ENCODE measurements around the gene PANK2.
"Not testable (repeated sequence)": the region's sequence is repeated elsewhere in the genome, so short reads cannot be mapped to it uniquely, and the experiment has no call there.

The PANK2 gene

GRCh38 chr20:3888622-3889488, at the start of gene PANK2:
Gene PANK2, plus strand, starts transcription at chr20:3889387.
- peak; percentile 100 for DNase-seq

- not testable (repeated sequence) for DNase-seq
Observed at GRCh38 chr20:3840201-3840600, 49.0 kb upstream of the PANK2 start.

DNA sequence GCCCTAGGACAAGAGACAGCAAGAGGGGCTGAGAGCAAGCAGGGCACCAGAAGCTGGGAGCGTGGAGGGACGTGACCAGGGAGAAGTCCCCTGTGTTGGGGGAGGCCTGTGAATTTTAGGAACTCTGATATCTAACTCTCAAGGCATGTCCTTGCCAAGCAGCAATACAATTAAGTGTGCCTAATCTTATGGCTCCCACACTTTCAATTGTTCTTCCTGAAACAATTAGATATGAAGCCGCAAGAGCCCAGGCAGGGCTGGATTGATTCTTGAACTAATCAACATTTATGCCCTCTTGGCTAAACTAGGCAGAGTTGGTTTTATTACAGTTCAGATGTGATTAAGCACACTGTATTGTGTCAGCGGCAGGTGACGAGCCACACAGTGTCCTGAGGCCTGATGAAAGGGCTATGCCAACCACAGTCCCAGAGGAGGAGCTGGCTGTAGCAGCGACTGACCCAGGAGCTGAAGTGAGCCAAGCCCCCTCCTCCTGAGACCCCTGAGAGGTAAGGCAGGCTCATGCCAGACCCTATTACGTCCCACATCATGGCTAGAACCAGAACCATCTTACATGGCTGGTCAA, 46.7 kb upstream of the PANK2 start:
- no peak for DNase-seq

GRCh38 chr20:3843490-3843889, 45.7 kb upstream of the PANK2 start:
- no peak for DNase-seq

DNA sequence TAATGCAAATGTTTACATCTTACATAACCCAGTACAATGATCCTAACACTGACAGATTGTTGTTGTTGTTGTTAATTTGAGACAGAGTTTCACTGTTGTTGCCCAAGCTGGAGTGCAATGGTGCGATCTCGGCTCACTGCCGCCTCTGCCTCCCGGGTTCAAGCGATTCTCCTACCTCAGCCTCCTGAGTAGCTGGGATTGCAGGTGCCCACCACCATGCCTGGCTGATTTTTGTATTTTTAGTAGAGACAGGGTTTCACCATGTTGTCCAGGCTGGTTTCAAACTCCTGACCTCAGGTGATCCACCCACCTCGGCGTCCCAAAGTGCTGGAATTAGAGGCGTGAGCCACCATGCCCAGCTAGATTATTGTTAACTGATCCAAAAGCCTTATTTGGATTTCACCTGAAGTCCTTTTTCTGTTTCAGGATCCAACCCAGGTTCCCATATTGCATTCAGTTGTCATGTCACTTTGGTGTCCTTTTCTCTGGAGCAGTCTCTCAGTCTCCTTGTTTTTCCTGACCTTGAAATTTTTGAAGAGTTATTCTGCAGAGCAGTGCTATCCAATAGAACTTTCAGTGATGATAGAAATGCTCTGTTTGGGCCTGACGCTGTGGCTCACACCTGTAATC, 45.1 kb upstream of the PANK2 start:
- not testable (repeated sequence) for DNase-seq

DNA sequence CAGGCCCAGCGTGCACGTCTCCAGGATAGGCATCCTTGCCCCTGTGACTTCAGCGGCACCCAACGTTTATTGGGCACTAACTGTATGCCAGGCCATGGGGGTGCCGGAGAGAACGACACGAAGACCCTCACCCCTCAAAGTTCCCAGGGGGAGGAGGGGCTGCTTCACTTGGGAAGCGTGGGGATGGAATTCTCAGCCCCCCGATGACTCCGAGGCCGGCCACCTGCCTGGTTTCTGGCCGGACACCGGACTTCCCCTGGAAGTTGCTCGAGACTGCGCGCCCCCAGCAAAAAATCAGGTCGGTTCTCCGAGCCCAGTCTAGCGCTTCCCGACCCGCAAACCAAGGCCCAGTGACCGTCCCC, 42.8 kb upstream of the PANK2 start:
- no peak for DNase-seq

DNA sequence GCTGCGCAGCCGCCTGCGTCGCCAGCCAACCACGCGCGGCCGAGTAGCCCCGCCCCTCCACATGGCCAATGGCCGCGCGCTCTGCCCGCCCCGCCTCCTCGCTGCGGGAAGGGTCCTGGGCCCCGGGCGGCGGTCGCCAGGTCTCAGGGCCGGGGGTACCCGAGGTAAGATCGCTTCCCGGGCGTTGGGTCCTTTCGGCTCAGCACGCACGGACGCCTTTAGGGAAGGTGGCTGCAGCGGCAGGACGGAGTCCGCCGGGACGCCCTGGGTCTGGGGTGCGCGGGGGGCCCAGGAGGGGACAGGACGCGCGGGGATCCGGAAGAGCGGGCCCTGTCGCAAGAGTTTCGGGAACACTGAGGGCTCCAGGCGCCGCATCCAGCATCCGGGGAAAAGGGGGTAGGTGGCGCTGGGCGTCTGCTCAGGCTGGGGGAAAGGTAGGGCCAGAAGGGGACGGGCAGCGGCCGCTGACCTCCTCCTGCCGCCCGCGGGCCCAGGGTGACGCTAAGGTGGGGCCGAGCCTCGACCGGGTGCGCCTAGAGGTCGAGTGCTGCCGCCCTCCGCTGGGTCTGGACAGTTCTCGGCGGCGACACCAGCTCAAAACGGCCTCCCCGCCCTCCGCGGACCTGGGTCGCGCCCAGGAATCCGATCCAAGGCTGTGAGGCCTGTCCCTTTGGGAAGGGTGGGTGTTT, 42.3 kb upstream of the PANK2 start, which contains the start of gene MAVS:
Gene MAVS, plus strand, starts transcription at position 95 of the 689 bp plus-strand sequence. CDS start 7,791 bp downstream, outside the sequence.
- DNase-seq, result peak; percentile 90

- DNase-seq, result no peak
Observed at GRCh38 chr20:3847429-3847940, 41.7 kb upstream of the PANK2 start.

GRCh38 chr20:3848565-3848964, 40.6 kb upstream of the PANK2 start:
- DNase-seq, result no peak

- DNase-seq, result no peak
Observed at GRCh38 chr20:3854462-3854871, 34.7 kb upstream of the PANK2 start.

DNA sequence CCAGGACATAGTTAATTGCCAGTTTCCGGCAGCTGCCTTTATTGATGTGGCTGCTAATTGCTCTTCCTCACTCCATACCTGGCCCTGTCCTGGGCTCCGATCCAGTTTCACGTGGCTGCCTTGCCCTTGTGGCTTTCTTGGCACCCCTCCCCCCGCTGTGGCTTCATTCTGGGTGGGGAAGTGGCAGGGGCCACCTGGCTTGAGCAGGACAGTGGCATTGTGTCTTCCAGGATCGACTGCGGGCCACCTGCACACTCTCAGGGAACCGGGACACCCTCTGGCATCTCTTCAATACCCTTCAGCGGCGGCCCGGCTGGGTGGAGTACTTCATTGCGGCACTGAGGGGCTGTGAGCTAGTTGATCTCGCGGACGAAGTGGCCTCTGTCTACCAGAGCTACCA, 31.8 kb upstream of the PANK2 start:
- DNase-seq, result no peak

GRCh38 chr20:3858689-3859088, 30.5 kb upstream of the PANK2 start:
- no peak for DNase-seq

DNA sequence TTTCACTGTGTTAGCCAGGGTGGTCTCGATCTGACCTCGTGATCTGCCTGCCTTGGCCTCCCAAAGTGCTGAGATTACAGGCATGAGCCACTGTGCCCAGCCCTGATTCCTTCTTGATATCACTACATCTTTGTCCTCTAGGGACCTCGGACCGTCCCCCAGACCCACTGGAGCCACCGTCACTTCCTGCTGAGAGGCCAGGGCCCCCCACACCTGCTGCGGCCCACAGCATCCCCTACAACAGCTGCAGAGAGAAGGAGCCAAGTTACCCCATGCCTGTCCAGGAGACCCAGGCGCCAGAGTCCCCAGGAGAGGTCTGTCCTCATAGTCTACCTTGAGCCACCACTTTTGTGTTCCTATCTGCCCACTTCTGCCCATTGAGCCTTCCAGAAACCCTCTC, 28.0 kb upstream of the PANK2 start:
- no peak for DNase-seq

DNA sequence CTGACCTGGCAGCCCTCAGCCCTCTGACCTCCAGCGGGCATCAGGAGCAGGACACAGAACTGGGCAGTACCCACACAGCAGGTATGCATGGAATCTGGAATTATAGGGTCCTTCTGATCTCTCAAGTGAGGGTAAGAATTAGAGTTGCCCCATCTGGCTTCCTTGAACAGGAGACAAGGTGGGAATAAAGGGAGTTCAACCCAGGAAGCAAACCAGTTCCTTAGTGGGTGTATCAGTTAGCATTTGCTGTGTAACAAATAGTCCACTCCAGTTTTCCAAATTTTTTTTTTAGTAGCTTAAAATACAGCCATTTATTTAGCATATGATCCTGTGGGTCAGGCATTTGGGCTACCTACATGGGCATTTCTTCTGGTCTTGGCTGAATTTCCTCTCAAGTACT, 26.9 kb upstream of the PANK2 start:
- DNase-seq, result no peak

DNA sequence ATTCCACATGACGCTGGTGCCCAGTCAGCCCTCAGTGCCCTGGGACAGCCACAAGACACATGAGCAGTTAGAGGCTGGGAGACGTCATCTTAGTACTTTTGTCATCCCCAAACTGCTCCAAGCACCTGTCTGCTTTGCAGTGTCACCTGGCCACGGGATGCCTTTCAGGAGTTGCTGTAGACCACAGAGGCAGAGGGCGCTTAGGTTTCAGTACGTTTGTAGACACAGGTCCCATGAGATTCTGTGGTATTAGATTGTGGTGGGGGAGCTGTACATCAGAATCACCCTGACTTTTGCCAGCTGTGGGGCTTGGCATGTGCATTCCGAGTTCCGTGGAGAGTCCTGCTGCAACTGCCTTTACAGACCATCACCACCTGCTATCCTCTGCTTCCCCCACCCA, 25.9 kb upstream of the PANK2 start:
- DNase-seq, result no peak

GRCh38 chr20:3864518-3864917, 24.7 kb upstream of the PANK2 start:
- no peak for DNase-seq

GRCh38 chr20:3865152-3865886, 23.9 kb upstream of the PANK2 start:
- DNase-seq, result no peak

DNA sequence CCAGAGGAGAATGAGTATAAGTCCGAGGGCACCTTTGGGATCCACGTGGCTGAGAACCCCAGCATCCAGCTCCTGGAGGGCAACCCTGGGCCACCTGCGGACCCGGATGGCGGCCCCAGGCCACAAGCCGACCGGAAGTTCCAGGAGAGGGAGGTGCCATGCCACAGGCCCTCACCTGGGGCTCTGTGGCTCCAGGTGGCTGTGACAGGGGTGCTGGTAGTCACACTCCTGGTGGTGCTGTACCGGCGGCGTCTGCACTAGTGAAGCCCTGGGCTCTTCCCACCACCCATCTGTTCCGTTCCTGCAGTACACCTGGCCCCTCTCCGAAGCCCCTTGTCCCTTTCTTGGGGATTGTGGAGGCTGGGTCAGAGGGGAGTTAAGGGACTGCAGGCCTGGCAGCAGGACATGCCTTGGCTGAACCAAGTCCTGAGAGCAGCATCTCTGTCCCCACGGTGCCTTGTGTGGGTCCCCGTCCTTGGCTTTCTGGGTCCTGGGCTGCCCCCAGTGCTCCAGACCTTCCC, 23.2 kb upstream of the PANK2 start:
- DNase-seq, result no peak

DNA sequence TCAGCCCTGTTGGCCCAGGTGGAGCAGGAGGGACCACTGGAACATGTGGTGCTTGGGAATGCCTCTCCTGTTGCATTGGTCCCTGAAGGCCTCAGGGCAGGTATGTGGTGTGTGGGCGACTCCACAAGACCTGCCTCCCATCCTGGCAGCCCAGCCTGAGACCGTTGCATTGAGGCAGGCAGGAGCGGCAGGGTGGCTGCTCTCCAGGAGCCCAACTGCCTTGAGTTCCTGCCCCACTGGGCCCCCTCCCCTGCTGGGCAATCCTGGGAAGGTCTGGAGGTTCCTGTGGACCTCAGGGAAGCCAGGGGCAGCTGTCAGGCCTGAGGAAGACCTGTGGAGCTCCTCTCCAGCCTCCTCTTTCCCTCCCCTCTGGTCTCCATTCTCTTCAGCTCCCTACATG, 22.7 kb upstream of the PANK2 start:
- no peak for DNase-seq

GRCh38 chr20:3867802-3868201, 21.4 kb upstream of the PANK2 start:
- DNase-seq, result no peak

- no peak for DNase-seq
Observed at GRCh38 chr20:3869839-3870634, 19.1 kb upstream of the PANK2 start.
